GM12891 (cell line): ENCODE measurements around the gene CCDC9B.

Experiments used
- PAX5 ChIP-seq: IDR thresholded peaks from 2 replicates; pipeline ENCODE4 v1.6.1; 2011; ENCODE audit warnings: low read length, moderate library complexity, mild to moderate bottlenecking; ENCODE audit not compliant: insufficient read depth, severe bottlenecking
- TAF1 ChIP-seq: IDR thresholded peaks from 2 replicates; pipeline ENCODE4 v1.6.1; 2011; ENCODE audit warnings: low read depth, low read length, control low read depth

DNA sequence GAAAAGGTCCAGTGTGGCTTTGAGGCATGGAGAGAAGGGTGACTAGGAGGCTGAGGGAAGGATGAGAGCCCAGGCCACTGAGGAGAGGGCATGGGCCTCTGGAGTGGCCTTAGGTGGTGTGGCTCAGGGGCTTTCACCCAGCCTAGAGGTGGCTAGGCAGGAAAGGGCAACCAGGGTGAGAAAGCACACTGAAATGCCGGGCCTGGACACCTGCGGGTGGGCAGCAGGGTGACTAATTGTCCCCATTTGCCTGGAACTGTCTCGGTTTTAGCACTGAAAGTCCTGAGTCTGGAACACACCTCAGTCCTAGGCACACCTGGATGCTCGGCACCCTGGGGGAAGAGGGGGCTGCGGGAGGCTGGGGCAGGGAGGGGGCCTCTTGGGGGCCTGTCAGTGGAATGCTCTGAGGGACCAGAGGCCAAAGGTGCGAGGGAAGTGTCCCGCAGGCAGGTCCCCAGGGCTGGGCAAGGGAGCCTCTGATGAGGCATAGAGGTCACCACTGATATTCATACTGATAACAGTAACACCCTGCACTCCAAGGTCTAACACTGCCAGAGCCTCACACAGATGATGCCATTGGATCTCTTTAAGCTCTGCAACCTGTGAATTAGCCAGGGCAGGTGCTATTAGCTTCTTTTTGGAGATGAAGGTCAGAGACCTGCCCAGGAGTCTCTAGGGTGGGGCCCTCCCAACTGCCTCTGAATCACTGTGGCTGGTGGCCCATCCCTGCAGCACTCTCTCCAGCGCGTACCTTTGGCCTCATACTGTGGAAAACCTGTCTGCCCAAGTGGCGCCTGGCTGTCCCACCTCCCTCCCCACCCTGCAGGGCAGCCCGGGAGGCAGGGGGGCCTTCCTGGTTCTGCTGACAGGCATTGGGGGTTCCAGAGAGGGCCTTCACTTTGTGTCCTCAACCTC, 7.1 kb upstream of the CCDC9B start:
- TF ChIP-seq TAF1 = no peak
- no peak for TF ChIP-seq PAX5
